ENCODE measurements around the gene ACAA1. TPM values are rescaled to one million over a fixed set of nuclear protein-coding genes. Genes with fewer than 3 reads are reported as not detected.

Gene ACAA1
- total and polyA plus RNA-seq, 10 of the 15 experiments (the other 5 are each of a cell fraction or from before 2014, with no cell fraction given) = 5.7 to 85.4 (median 60.6) TPM

DNA sequence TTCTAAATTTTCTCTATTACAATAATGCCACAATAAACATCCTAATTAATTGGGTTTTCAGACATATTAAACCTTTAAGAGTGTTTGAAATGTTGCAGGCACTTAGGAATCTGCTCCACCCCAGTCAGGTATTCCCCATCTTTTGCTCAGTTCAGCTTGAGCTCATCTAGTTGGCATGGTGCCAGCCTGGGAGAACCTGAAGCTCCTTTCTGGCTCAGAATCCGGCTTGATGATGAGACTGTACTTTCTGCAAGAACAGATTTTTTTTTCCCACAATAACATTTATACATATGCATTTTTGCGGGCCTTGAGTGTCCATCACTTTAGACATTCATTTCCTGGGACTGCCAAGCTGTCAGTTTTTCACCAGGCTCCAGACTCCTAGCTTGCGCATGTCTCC, 20.7 kb upstream of the ACAA1 start:
- in situ Hi-C loops (cut with MboI) = no loop called here
- Histone ChIP-seq H3K79me2 (ENCODE audit: control insufficient read depth, insufficient read depth, low read length) (no peaks in the 10 kb centered on the region), H4K20me1 (ENCODE audit: control insufficient read depth, insufficient read depth) (no peaks in the 10 kb centered on the region), H3K27me3 (replicated peaks in 1 of 2; ENCODE audit: control insufficient read depth in 2 of 2, insufficient read depth in 2 of 2, low read length in 1 of 2) (no peaks in the 10 kb centered on the region), H3K27ac (ENCODE audit: control insufficient read depth, insufficient read depth) (no peak overlapping the region), H3K36me3 (ENCODE audit: control insufficient read depth in 2 of 2, insufficient read depth in 2 of 2, low read length in 1 of 2) (no peaks in the 10 kb centered on the region), H3K4me3 (no peak overlapping the region), H3K9me3 (replicated peaks; ENCODE audit: control insufficient read depth, insufficient read depth, low read length) (no peaks in the 10 kb centered on the region), H3K9ac (ENCODE audit: control insufficient read depth, insufficient read depth, low read length) (no peak overlapping the region), H2AFZ (ENCODE audit: control insufficient read depth, low read depth, low read length) (no peak overlapping the region), H3K4me2 (ENCODE audit: control insufficient read depth, insufficient read depth) (no peak overlapping the region), H3K4me1 (ENCODE audit: control insufficient read depth, insufficient read depth, low read length) (peaks cover 3% of the 10 kb centered on the region; the same call in 1 of the 2 replicates)
- ChIA-PET SMC1A (ENCODE audit: uncharacterized antibody, unreplicated experiment) (interaction anchor here (1.1 to 10.2 kb wide), 3 partner anchors 9 to 17 kb away, joined by 4 to 89 read pairs (median 14); partner anchors contain the start of genes ACAA1 and MYD88), RAD21 (ENCODE audit: unreplicated experiment) (interaction anchor here (1.1 to 1.9 kb wide), 5 partner anchors 10 to 74 kb away, joined by 3 to 4 read pairs (median 3); partner anchors contain the start of gene ACAA1), POLR2A (interaction anchor here (0.5 to 7.2 kb wide), 6 partner anchors 8 to 198 kb away, joined by 3 to 100 read pairs (median 5); partner anchors contain the start of gene OXSR1), CTCF (interaction anchor here (0.8 to 6.8 kb wide), 5 partner anchors 8 to 161 kb away, joined by 3 to 55 read pairs (median 4); partner anchors contain the start of genes MYD88 and OXSR1)
- intact Hi-C loops (cut with micrococcal nuclease; ENCODE audit: unreplicated experiment) = no loop called here
- TF ChIP-seq SMAD1 (IDR thresholded peaks at IDR 0.05; ENCODE audit: low read depth, partially characterized antibody) (peak; percentile 53), NFIC (IDR thresholded peaks at IDR 0.05; ENCODE audit: low read depth, low read length) (no peak), BACH1 (IDR thresholded peaks at IDR 0.05; ENCODE audit: borderline replicate concordance) (no peak), ZNF274 (IDR thresholded peaks at IDR 0.05; ENCODE audit: insufficient read depth, insufficient read length) (no peak)
- TF ChIP-seq, protein P1, sequence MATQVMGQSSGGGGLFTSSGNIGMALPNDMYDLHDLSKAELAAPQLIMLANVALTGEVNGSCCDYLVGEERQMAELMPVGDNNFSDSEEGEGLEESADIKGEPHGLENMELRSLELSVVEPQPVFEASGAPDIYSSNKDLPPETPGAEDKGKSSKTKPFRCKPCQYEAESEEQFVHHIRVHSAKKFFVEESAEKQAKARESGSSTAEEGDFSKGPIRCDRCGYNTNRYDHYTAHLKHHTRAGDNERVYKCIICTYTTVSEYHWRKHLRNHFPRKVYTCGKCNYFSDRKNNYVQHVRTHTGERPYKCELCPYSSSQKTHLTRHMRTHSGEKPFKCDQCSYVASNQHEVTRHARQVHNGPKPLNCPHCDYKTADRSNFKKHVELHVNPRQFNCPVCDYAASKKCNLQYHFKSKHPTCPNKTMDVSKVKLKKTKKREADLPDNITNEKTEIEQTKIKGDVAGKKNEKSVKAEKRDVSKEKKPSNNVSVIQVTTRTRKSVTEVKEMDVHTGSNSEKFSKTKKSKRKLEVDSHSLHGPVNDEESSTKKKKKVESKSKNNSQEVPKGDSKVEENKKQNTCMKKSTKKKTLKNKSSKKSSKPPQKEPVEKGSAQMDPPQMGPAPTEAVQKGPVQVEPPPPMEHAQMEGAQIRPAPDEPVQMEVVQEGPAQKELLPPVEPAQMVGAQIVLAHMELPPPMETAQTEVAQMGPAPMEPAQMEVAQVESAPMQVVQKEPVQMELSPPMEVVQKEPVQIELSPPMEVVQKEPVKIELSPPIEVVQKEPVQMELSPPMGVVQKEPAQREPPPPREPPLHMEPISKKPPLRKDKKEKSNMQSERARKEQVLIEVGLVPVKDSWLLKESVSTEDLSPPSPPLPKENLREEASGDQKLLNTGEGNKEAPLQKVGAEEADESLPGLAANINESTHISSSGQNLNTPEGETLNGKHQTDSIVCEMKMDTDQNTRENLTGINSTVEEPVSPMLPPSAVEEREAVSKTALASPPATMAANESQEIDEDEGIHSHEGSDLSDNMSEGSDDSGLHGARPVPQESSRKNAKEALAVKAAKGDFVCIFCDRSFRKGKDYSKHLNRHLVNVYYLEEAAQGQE (IDR thresholded peaks at IDR 0.05; ENCODE audit: low read depth, low read length) = no peak
- TF ChIP-seq, protein P2, sequence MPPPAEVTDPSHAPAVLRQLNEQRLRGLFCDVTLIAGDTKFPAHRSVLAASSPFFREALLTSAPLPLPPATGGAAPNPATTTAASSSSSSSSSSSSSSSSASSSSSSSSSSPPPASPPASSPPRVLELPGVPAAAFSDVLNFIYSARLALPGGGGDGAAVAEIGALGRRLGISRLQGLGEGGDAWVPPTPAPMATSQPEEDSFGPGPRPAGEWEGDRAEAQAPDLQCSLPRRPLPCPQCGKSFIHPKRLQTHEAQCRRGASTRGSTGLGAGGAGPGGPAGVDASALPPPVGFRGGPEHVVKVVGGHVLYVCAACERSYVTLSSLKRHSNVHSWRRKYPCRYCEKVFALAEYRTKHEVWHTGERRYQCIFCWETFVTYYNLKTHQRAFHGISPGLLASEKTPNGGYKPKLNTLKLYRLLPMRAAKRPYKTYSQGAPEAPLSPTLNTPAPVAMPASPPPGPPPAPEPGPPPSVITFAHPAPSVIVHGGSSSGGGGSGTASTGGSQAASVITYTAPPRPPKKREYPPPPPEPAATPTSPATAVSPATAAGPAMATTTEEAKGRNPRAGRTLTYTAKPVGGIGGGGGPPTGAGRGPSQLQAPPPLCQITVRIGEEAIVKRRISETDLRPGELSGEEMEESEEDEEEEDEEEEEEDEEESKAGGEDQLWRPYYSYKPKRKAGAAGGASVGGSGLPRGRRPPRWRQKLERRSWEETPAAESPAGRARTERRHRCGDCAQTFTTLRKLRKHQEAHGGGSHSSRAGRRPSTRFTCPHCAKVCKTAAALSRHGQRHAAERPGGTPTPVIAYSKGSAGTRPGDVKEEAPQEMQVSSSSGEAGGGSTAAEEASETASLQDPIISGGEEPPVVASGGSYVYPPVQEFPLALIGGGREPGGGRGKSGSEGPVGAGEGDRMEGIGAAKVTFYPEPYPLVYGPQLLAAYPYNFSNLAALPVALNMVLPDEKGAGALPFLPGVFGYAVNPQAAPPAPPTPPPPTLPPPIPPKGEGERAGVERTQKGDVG (CRISPR knock-in tag; IDR thresholded peaks at IDR 0.05) = no peak
- 83% methylated on average over 3 of the region's 3 CpGs for WGBS (ENCODE audit: insufficient coverage, insufficient replicate concordance, low lambda C conversion rate, missing lambda C conversion rate)
- ATAC-seq (no peak), FAIRE-seq (no peak), DNase-seq (ENCODE audit: low read depth, low spot score) (no peak)
- BruUV-seq (replicated peaks) = no TSS peak

Data from GM12878 (cell line).